ENCODE data around the gene PSMB5.
A peak's percentile ranks its signal among the peaks of the same experiment; 100 is the strongest.

The PSMB5 gene

GRCh38 chr14:23034498-23035302, at the start of gene PSMB5:
Gene PSMB5 (minus strand): TSS chr14:23034900. CDS start chr14:23034881, 19 bp downstream.
- DNase-seq (ENCODE audit: low spot score), result peak; percentile 96

- DNase-seq (ENCODE audit: low spot score), result no peak
Measured at GRCh38 chr14:23080474-23080873, 45.8 kb upstream of the PSMB5 start.

GRCh38 chr14:23079716-23080115, 45.0 kb upstream of the PSMB5 start:
- DNase-seq (ENCODE audit: low spot score), result no peak

- peak; percentile 65 for DNase-seq (ENCODE audit: low spot score)
Measured at GRCh38 chr14:23078692-23079116, 44.0 kb upstream of the PSMB5 start.

- DNase-seq (ENCODE audit: low spot score), result no peak
Measured at GRCh38 chr14:23077962-23078361, 43.3 kb upstream of the PSMB5 start.

- DNase-seq (ENCODE audit: low spot score), result peak; percentile 71
Measured at GRCh38 chr14:23076785-23077408, 42.2 kb upstream of the PSMB5 start.

GRCh38 chr14:23074906-23075305, 40.2 kb upstream of the PSMB5 start:
- DNase-seq (ENCODE audit: low spot score), result no peak

- DNase-seq (ENCODE audit: low spot score), result no peak
Measured at GRCh38 chr14:23071921-23072539, 37.3 kb upstream of the PSMB5 start.

- DNase-seq (ENCODE audit: low spot score), result peak; percentile 88
Measured at GRCh38 chr14:23071244-23071920, 36.7 kb upstream of the PSMB5 start.

- DNase-seq (ENCODE audit: low spot score), result no peak
Measured at GRCh38 chr14:23070262-23071129, 35.8 kb upstream of the PSMB5 start.

GRCh38 chr14:23069413-23069806, 34.7 kb upstream of the PSMB5 start:
- no peak for DNase-seq (ENCODE audit: low spot score)

GRCh38 chr14:23068789-23069412, 34.2 kb upstream of the PSMB5 start:
- peak; percentile 91 for DNase-seq (ENCODE audit: low spot score)

GRCh38 chr14:23067847-23068788, 33.4 kb upstream of the PSMB5 start:
- no peak for DNase-seq (ENCODE audit: low spot score)

GRCh38 chr14:23066855-23067744, 32.4 kb upstream of the PSMB5 start:
- no peak for DNase-seq (ENCODE audit: low spot score)

- no peak for DNase-seq (ENCODE audit: low spot score)
Measured at GRCh38 chr14:23066368-23066767, 31.7 kb upstream of the PSMB5 start.

- no peak for DNase-seq (ENCODE audit: low spot score)
Measured at GRCh38 chr14:23063601-23064000, 28.9 kb upstream of the PSMB5 start.

- DNase-seq (ENCODE audit: low spot score), result no peak
Measured at GRCh38 chr14:23062002-23062401, 27.3 kb upstream of the PSMB5 start.

- DNase-seq (ENCODE audit: low spot score), result no peak
Measured at GRCh38 chr14:23060536-23061260, 26.0 kb upstream of the PSMB5 start.

Measured in hematopoietic multipotent progenitor cell treated with erythropoietin and hydrocortisone succinate and interleukin-3 and kit ligand, for 15 days (in vitro differentiated cells).